Measurements from ENCODE around the gene PCGF1. TPM values are rescaled to one million over a fixed set of nuclear protein-coding genes. Genes with fewer than 3 reads are reported as not detected.

PCGF1 gene
- total and polyA plus RNA-seq, 2 of the 13 experiments (the other 11 are each of a cell fraction or from before 2014, with no cell fraction given) = 20.4 to 22.6 TPM

DNA sequence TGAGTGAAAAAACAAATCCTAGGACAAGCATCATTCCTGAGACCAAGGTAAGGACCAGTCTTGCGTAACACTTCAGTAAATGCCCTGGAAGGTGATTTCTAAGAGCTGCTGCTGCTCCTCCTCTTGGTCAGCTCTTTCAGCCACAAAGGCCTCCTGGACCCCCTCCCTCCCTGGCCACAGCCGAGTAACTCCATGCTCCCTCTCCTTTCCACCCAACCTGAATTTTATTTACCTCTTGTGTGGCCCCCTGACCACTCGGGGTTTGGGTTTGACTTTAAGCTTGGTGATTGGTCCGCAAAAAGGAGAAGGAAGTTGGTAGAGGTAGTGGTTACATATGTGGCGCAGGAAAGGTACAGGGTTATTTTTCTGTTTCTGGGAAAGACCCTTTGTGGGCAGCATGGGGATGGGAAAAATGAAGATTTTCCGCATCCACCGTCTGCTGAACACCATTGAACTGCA, 31.4 kb upstream of the PCGF1 start:
- POLR2A ChIA-PET = no interaction called here

DNA sequence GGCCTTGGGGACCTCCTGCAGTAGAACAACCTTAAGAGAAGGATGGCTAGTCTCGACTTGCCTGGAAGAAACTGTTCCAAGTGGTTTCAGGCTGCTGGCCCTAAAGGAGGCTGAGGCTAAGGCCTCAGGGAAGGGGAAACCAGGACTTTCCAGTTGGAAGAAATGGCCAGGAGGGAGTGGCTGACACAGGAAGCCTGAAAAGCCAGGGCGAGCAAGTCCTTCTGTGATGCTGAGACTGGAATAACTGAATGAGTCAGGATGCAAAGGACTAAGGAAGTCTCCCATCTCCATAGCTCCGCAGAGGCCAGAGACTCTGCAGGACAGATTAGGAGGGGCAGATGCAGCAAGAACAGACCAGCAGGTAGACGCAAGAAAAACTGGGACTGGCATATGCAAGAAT, 29.6 kb upstream of the PCGF1 start:
- Histone ChIP-seq H3K9ac (ENCODE audit: insufficient read depth, low read depth, low read length) (no peak overlapping the region), H3K4me1 (ENCODE audit: insufficient read depth, low read length) (peaks cover under 1% of the 10 kb centered on the region; the same call in 1 of the 2 replicates), H3K4me3 (replicated peaks in 1 of 3; ENCODE audit: insufficient read depth in 1 of 3, low read depth in 2 of 3, low read length in 3 of 3) (no peak overlapping the region), H3K4me2 (ENCODE audit: low read depth, low read length) (no peak overlapping the region), H2AFZ (ENCODE audit: low read length) (no peak overlapping the region), H3K27ac (ENCODE audit: extremely low read length, insufficient read depth, low read length) (no peak overlapping the region), H3K27me3 (ENCODE audit: control insufficient read depth in 1 of 2, insufficient read depth in 2 of 2, low read length in 2 of 2) (peaks cover 4 to 33% of the 10 kb centered on the region in 2 experiments; a peak in 3 of 5 replicates), H3K36me3 (replicated peaks in 1 of 2; ENCODE audit: control insufficient read depth in 1 of 2, insufficient read depth in 2 of 2, low read length in 2 of 2) (peaks cover 3 to 6% of the 10 kb centered on the region in 2 experiments; a peak in 3 of 5 replicates), H4K20me1 (ENCODE audit: insufficient read depth, low read length) (no peaks in the 10 kb centered on the region), H3K9me3 (ENCODE audit: low read length) (no peaks in the 10 kb centered on the region), H3K79me2 (ENCODE audit: insufficient read depth, low read length) (no peaks in the 10 kb centered on the region)
- intact Hi-C loops (cut with micrococcal nuclease; ENCODE audit: unreplicated experiment) (no loop called here), in situ Hi-C loops (cut with HindIII; ENCODE audit: extremely low pct_ligation_motif_present, low pct_unique_long_range_greater_than_20kb) (no loop called here)
- ChIA-PET CTCF (ENCODE audit: low intra/inter-chr PET ratio, low total read pairs) (no interaction called here), POLR2A (no interaction called here)
- BruUV-seq (replicated peaks) = no TSS peak
- FAIRE-seq (no peak), ATAC-seq (no peak), DNase-seq (ENCODE audit: low spot score) (no peak)
- WGBS (ENCODE audit: low lambda C conversion rate) = 46% methylated on average over 4 of the region's 4 CpGs
- TF ChIP-seq MEF2D (CRISPR knock-in tag; IDR thresholded peaks at IDR 0.05) = no peak
- TF ChIP-seq ZNF720 (CRISPR knock-in tag; IDR thresholded peaks at IDR 0.05) = no peak
- TF ChIP-seq ZNF230 (CRISPR knock-in tag; IDR thresholded peaks at IDR 0.05) = no peak
- no peak for TF ChIP-seq ZNF207 (IDR thresholded peaks at IDR 0.05; ENCODE audit: borderline replicate concordance)
- no peak for TF ChIP-seq ZFP90 (CRISPR knock-in tag; IDR thresholded peaks at IDR 0.05; ENCODE audit: borderline replicate concordance)
- no peak for TF ChIP-seq MAF1 (CRISPR knock-in tag; IDR thresholded peaks at IDR 0.05; ENCODE audit: borderline replicate concordance)
- no peak for TF ChIP-seq ZNF569 (CRISPR knock-in tag; IDR thresholded peaks at IDR 0.05; ENCODE audit: borderline replicate concordance)
- TF ChIP-seq MAFK (conservative IDR thresholded peaks at IDR 0.05 in 1 of 2, IDR thresholded peaks at IDR 0.05 in 1 of 2; ENCODE audit: low read length in 2 of 2) = no peak
- no peak for TF ChIP-seq KLF12 (CRISPR knock-in tag; IDR thresholded peaks at IDR 0.05; ENCODE audit: borderline replicate concordance)
- TF ChIP-seq KLF15 (CRISPR knock-in tag; IDR thresholded peaks at IDR 0.05; ENCODE audit: borderline replicate concordance) = no peak
- TF ChIP-seq NCOA1 (CRISPR knock-in tag; IDR thresholded peaks at IDR 0.05) = no peak
- TF ChIP-seq MZF1 (CRISPR knock-in tag; IDR thresholded peaks at IDR 0.05; ENCODE audit: borderline replicate concordance) = no peak
- no peak for TF ChIP-seq GTF2F1 (IDR thresholded peaks at IDR 0.05; ENCODE audit: low read length)

More for the DNA sequence above, 31.4 kb upstream of the PCGF1 start:
- Histone ChIP-seq H3K4me2 (ENCODE audit: low read depth, low read length) (no peak overlapping the region), H3K9ac (ENCODE audit: insufficient read depth, low read depth, low read length) (no peak overlapping the region), H3K27ac (ENCODE audit: extremely low read length, insufficient read depth, low read length) (no peak overlapping the region), H3K4me1 (ENCODE audit: insufficient read depth, low read length) (no peaks in the 10 kb centered on the region), H3K36me3 (replicated peaks in 1 of 2; ENCODE audit: control insufficient read depth in 1 of 2, insufficient read depth in 2 of 2, low read length in 2 of 2) (no peaks in the 10 kb centered on the region), H3K9me3 (ENCODE audit: low read length) (no peaks in the 10 kb centered on the region), H3K27me3 (ENCODE audit: control insufficient read depth in 1 of 2, insufficient read depth in 2 of 2, low read length in 2 of 2) (peaks cover 4 to 33% of the 10 kb centered on the region in 2 experiments; a peak in 3 of 5 replicates), H3K4me3 (replicated peaks in 1 of 3; ENCODE audit: insufficient read depth in 1 of 3, low read depth in 2 of 3, low read length in 3 of 3) (no peak overlapping the region), H3K79me2 (ENCODE audit: insufficient read depth, low read length) (no peaks in the 10 kb centered on the region), H2AFZ (ENCODE audit: low read length) (no peak overlapping the region), H4K20me1 (ENCODE audit: insufficient read depth, low read length) (no peaks in the 10 kb centered on the region)
- CTCF ChIA-PET (ENCODE audit: low intra/inter-chr PET ratio, low total read pairs) = no interaction called here
- intact Hi-C loops (cut with micrococcal nuclease; ENCODE audit: unreplicated experiment) = no loop called here
- WGBS (ENCODE audit: low lambda C conversion rate) = 54% methylated on average over 7 of the region's 7 CpGs
- FAIRE-seq (no peak), ATAC-seq (no peak), DNase-seq (ENCODE audit: low spot score) (no peak)
- in situ Hi-C loops (cut with HindIII; ENCODE audit: extremely low pct_ligation_motif_present, low pct_unique_long_range_greater_than_20kb) = no loop called here
- peak; percentile 91 for TF ChIP-seq CEBPB (IDR thresholded peaks at IDR 0.05; ENCODE audit: borderline replicate concordance, low read depth, low read length)
- no peak for TF ChIP-seq SRSF9 (IDR thresholded peaks at IDR 0.05; ENCODE audit: borderline replicate concordance, insufficient read depth, low read depth, low read length, poor library complexity, severe bottlenecking)
- TF ChIP-seq CREM (IDR thresholded peaks at IDR 0.05) = no peak
- no peak for TF ChIP-seq CREM (CRISPR knock-in tag; IDR thresholded peaks at IDR 0.05)
- peak; percentile 25; the same call in 1 of the 2 replicates for TF ChIP-seq CEBPG (CRISPR knock-in tag; IDR thresholded peaks at IDR 0.05)
- TF ChIP-seq FOXJ3 (CRISPR knock-in tag; IDR thresholded peaks at IDR 0.05; ENCODE audit: borderline replicate concordance) = no peak
- BruUV-seq (replicated peaks) = no TSS peak
